ENCODE data around the gene PDX1.
A peak's percentile ranks its signal among the peaks of the same experiment; 100 is the strongest.

Gene PDX1

GRCh38 chr13:27925220-27925991, 5.6 kb downstream of the PDX1 start:
- no peak for DNase-seq
- peaks cover 3% of the 10 kb centered on the region for H3K9me3 Mint-ChIP-seq
- no peaks in the 10 kb centered on the region for H3K36me3 Mint-ChIP-seq (ENCODE audit: low read depth)
- no peak overlapping the region for H3K27ac Mint-ChIP-seq
- no peak overlapping the region for H3K4me3 Mint-ChIP-seq
- TF ChIP-seq CTCF (IDR thresholded peaks at IDR 0.05) = no peak
- H3K4me1 Mint-ChIP-seq = peaks cover 42% of the 10 kb centered on the region
- peaks cover 100% of the 10 kb centered on the region for H3K27me3 Mint-ChIP-seq (ENCODE audit: low read depth, poor library complexity)

GRCh38 chr13:27926644-27927434, 7.0 kb downstream of the PDX1 start:
- DNase-seq = peak; percentile 58
- peaks cover 3% of the 10 kb centered on the region for H3K9me3 Mint-ChIP-seq
- no peaks in the 10 kb centered on the region for H3K36me3 Mint-ChIP-seq (ENCODE audit: low read depth)
- no peak overlapping the region for H3K27ac Mint-ChIP-seq
- H3K4me1 Mint-ChIP-seq = peaks cover 36% of the 10 kb centered on the region
- no peak for TF ChIP-seq CTCF (IDR thresholded peaks at IDR 0.05)
- H3K27me3 Mint-ChIP-seq (ENCODE audit: low read depth, poor library complexity) = peaks cover 100% of the 10 kb centered on the region
- H3K4me3 Mint-ChIP-seq = peak overlapping the region; percentile 54

GRCh38 chr13:27927444-27928352, 7.9 kb downstream of the PDX1 start:
- no peak for DNase-seq
- H3K36me3 Mint-ChIP-seq (ENCODE audit: low read depth) = no peaks in the 10 kb centered on the region
- H3K27ac Mint-ChIP-seq = no peak overlapping the region
- peak overlapping the region; percentile 16 for H3K4me3 Mint-ChIP-seq
- H3K27me3 Mint-ChIP-seq (ENCODE audit: low read depth, poor library complexity) = peaks cover 100% of the 10 kb centered on the region
- no peak for TF ChIP-seq CTCF (IDR thresholded peaks at IDR 0.05)
- H3K4me1 Mint-ChIP-seq = peaks cover 36% of the 10 kb centered on the region
- H3K9me3 Mint-ChIP-seq = peaks cover 3% of the 10 kb centered on the region

GRCh38 chr13:27928353-27928804, 8.6 kb downstream of the PDX1 start:
- peak overlapping the region; percentile 20 for H3K4me3 Mint-ChIP-seq
- no peaks in the 10 kb centered on the region for H3K36me3 Mint-ChIP-seq (ENCODE audit: low read depth)

More at GRCh38 chr13:27928353-27928804, 8.6 kb downstream of the PDX1 start:
- Mint-ChIP-seq H3K27me3 (ENCODE audit: low read depth, poor library complexity) (peaks cover 98% of the 10 kb centered on the region), H3K9me3 (peaks cover 3% of the 10 kb centered on the region), H3K27ac (no peak overlapping the region), H3K4me1 (peaks cover 36% of the 10 kb centered on the region)
- TF ChIP-seq CTCF (IDR thresholded peaks at IDR 0.05) = no peak
- no peak for DNase-seq

Measured in nephron progenitor cell (in vitro differentiated cells).